Measurements from ENCODE around the gene CMIP. TPM values are rescaled to one million over a fixed set of nuclear protein-coding genes. Genes with fewer than 3 reads are reported as not detected.

CMIP gene
- total RNA-seq, 1 donor from 2014 or later = 27.7 TPM

- H3K4me3 ChIP-seq (ENCODE audit: low read depth, low read length) = no peak overlapping the region
- no peaks in the 10 kb centered on the region for H3K27me3 ChIP-seq (ENCODE audit: control insufficient read depth, insufficient read depth, low read length)
- H3K36me3 ChIP-seq (ENCODE audit: control insufficient read depth, insufficient read depth, low read length) = no peaks in the 10 kb centered on the region
- TF ChIP-seq CTCF (IDR thresholded peaks at IDR 0.05; ENCODE audit: insufficient read depth, low read length, poor library complexity, severe bottlenecking) = no peak
- no peak for DNase-seq (ENCODE audit: low read depth)
These were observed 171.2 kb downstream of the CMIP start for GRCh38 chr16:81615833-81616232.

- H3K36me3 ChIP-seq (ENCODE audit: control insufficient read depth, insufficient read depth, low read length) = no peaks in the 10 kb centered on the region
- DNase-seq (ENCODE audit: low read depth) = no peak
- TF ChIP-seq CTCF (IDR thresholded peaks at IDR 0.05; ENCODE audit: insufficient read depth, low read length, poor library complexity, severe bottlenecking) = no peak
- no peaks in the 10 kb centered on the region for H3K27me3 ChIP-seq (ENCODE audit: control insufficient read depth, insufficient read depth, low read length)
- no peak overlapping the region for H3K4me3 ChIP-seq (ENCODE audit: low read depth, low read length)
These were observed 171.9 kb downstream of the CMIP start for GRCh38 chr16:81616321-81617020.

- TF ChIP-seq CTCF (IDR thresholded peaks at IDR 0.05; ENCODE audit: insufficient read depth, low read length, poor library complexity, severe bottlenecking) = no peak
- H3K27me3 ChIP-seq (ENCODE audit: control insufficient read depth, insufficient read depth, low read length) = no peaks in the 10 kb centered on the region
- no peaks in the 10 kb centered on the region for H3K36me3 ChIP-seq (ENCODE audit: control insufficient read depth, insufficient read depth, low read length)
- H3K4me3 ChIP-seq (ENCODE audit: low read depth, low read length) = no peak overlapping the region
- no peak for DNase-seq (ENCODE audit: low read depth)
These were observed 172.4 kb downstream of the CMIP start for GRCh38 chr16:81617021-81617346.

GRCh38 chr16:81618187-81618586 lies 173.6 kb downstream of the CMIP start:
- no peak overlapping the region for H3K4me3 ChIP-seq (ENCODE audit: low read depth, low read length)
- no peaks in the 10 kb centered on the region for H3K36me3 ChIP-seq (ENCODE audit: control insufficient read depth, insufficient read depth, low read length)
- no peak for DNase-seq (ENCODE audit: low read depth)
- no peaks in the 10 kb centered on the region for H3K27me3 ChIP-seq (ENCODE audit: control insufficient read depth, insufficient read depth, low read length)
- TF ChIP-seq CTCF (IDR thresholded peaks at IDR 0.05; ENCODE audit: insufficient read depth, low read length, poor library complexity, severe bottlenecking) = no peak

GRCh38 chr16:81618661-81619060 lies 174.1 kb downstream of the CMIP start:
- Histone ChIP-seq H3K36me3 (ENCODE audit: control insufficient read depth, insufficient read depth, low read length) (no peaks in the 10 kb centered on the region), H3K27me3 (ENCODE audit: control insufficient read depth, insufficient read depth, low read length) (no peaks in the 10 kb centered on the region), H3K4me3 (ENCODE audit: low read depth, low read length) (no peak overlapping the region)
- no peak for TF ChIP-seq CTCF (IDR thresholded peaks at IDR 0.05; ENCODE audit: insufficient read depth, low read length, poor library complexity, severe bottlenecking)
- no peak for DNase-seq (ENCODE audit: low read depth)

GRCh38 chr16:81620029-81620428 lies 175.4 kb downstream of the CMIP start:
- H3K4me3 ChIP-seq (ENCODE audit: low read depth, low read length) = no peak overlapping the region
- H3K27me3 ChIP-seq (ENCODE audit: control insufficient read depth, insufficient read depth, low read length) = no peaks in the 10 kb centered on the region
- no peak for DNase-seq (ENCODE audit: low read depth)
- no peaks in the 10 kb centered on the region for H3K36me3 ChIP-seq (ENCODE audit: control insufficient read depth, insufficient read depth, low read length)
- no peak for TF ChIP-seq CTCF (IDR thresholded peaks at IDR 0.05; ENCODE audit: insufficient read depth, low read length, poor library complexity, severe bottlenecking)
